ENCODE data around the gene ELOVL6. TPM values are rescaled to one million over a fixed set of nuclear protein-coding genes. Genes with fewer than 3 reads are reported as not detected.

Gene ELOVL6
- total RNA-seq, 2 donors from 2014 or later, result 1.3 to 1.6 TPM

DNA sequence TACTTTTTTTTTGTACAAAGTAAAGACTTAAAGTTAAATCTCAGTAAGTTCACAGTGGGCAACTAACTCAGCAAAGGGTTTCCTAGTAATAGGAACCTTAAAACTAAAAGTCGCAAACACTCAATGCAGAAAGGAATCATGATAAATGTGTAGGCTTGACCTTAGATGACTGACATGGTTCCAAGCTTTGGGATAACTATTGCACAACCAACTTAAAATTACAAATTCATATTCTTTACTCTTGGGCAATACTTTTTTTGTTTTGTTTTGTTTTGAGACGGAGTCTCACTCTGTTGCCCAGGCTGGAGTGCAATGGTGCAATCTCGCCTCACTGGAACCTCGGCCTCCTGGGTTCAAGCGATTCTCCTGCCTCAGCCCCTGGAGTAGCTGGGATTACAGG lies 8.2 kb downstream of the ELOVL6 start:
- no peaks in the 10 kb centered on the region for H3K9me3 ChIP-seq
- H3K27me3 ChIP-seq (replicated peaks; ENCODE audit: insufficient read depth), result no peaks in the 10 kb centered on the region
- no peak for TF ChIP-seq POLR2A (IDR thresholded peaks at IDR 0.05)
- TF ChIP-seq POLR2AphosphoS5 (IDR thresholded peaks at IDR 0.05), result no peak
- TF ChIP-seq, protein P1, sequence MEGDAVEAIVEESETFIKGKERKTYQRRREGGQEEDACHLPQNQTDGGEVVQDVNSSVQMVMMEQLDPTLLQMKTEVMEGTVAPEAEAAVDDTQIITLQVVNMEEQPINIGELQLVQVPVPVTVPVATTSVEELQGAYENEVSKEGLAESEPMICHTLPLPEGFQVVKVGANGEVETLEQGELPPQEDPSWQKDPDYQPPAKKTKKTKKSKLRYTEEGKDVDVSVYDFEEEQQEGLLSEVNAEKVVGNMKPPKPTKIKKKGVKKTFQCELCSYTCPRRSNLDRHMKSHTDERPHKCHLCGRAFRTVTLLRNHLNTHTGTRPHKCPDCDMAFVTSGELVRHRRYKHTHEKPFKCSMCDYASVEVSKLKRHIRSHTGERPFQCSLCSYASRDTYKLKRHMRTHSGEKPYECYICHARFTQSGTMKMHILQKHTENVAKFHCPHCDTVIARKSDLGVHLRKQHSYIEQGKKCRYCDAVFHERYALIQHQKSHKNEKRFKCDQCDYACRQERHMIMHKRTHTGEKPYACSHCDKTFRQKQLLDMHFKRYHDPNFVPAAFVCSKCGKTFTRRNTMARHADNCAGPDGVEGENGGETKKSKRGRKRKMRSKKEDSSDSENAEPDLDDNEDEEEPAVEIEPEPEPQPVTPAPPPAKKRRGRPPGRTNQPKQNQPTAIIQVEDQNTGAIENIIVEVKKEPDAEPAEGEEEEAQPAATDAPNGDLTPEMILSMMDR (IDR thresholded peaks at IDR 0.05), result no peak
- H3K36me3 ChIP-seq, result no peaks in the 10 kb centered on the region
- no peak overlapping the region for H3K4me3 ChIP-seq
- 91% methylated on average over 5 of the region's 5 CpGs for WGBS
- intact Hi-C loops (cut with DNase I), result no loop called here
- H3K27ac ChIP-seq, result no peak overlapping the region
- DNase-seq (ENCODE audit: low spot score), result no peak
- peaks cover 4% of the 10 kb centered on the region for H3K4me1 ChIP-seq (replicated peaks)

DNA sequence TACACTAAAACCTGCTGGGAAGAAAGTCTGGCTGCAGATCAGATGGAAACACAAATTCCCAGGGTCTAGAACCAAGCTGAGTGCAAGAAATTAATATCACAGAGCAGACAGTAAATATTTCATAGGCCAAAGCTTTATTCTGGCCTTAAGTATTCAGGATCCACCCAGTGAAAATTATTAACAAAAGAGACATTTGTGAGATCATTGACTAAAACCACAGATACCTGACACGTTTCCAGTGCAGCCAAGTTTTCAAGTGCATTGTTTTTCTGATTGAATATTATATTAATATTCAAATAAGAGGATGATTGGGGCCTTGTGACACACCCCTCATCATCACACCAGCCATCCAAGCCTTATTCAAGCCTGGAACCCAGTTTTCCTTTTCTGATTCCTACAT lies 10.3 kb downstream of the ELOVL6 start:
- WGBS, result 61% methylated on average over 1 of the region's 1 CpG
- H3K27me3 ChIP-seq (replicated peaks; ENCODE audit: insufficient read depth), result no peaks in the 10 kb centered on the region
- no peaks in the 10 kb centered on the region for H3K9me3 ChIP-seq
- intact Hi-C loops (cut with DNase I), result no loop called here
- no peaks in the 10 kb centered on the region for H3K4me1 ChIP-seq (replicated peaks)
- H3K36me3 ChIP-seq, result no peaks in the 10 kb centered on the region
- DNase-seq (ENCODE audit: low spot score), result no peak
- H3K27ac ChIP-seq, result no peak overlapping the region
- H3K4me3 ChIP-seq, result no peak overlapping the region
- TF ChIP-seq, protein P1 (IDR thresholded peaks at IDR 0.05), result no peak
- TF ChIP-seq POLR2A (IDR thresholded peaks at IDR 0.05) (no peak), POLR2AphosphoS5 (IDR thresholded peaks at IDR 0.05) (no peak)

DNA sequence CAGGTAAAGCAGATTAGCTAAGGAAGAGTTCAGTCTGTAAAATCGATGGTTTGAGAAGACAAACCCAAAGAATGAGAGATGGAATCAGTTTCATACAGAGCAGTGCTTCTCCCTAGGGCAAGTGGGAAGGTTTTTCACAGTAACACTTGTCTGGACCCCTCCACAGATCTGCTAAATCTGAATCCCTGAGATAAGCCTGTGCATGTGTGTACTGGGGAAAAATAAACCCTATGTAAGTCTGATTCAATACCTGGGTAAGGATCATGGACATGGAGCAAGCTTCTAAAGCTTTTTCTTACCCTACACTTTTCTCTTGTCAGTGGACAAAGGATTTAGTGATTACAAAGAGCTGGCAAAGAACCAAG lies 13.6 kb downstream of the ELOVL6 start:
- intact Hi-C loops (cut with DNase I), result no loop called here
- Histone ChIP-seq H3K36me3 (no peaks in the 10 kb centered on the region), H3K9me3 (no peaks in the 10 kb centered on the region), H3K4me1 (replicated peaks) (no peaks in the 10 kb centered on the region), H3K4me3 (no peak overlapping the region), H3K27me3 (replicated peaks; ENCODE audit: insufficient read depth) (no peaks in the 10 kb centered on the region), H3K27ac (no peak overlapping the region)
- 69% methylated on average over 1 of the region's 1 CpG for WGBS
- TF ChIP-seq POLR2AphosphoS5 (IDR thresholded peaks at IDR 0.05) (no peak), POLR2A (IDR thresholded peaks at IDR 0.05) (no peak)
- TF ChIP-seq, protein P1 (IDR thresholded peaks at IDR 0.05), result no peak
- DNase-seq (ENCODE audit: low spot score), result no peak

DNA sequence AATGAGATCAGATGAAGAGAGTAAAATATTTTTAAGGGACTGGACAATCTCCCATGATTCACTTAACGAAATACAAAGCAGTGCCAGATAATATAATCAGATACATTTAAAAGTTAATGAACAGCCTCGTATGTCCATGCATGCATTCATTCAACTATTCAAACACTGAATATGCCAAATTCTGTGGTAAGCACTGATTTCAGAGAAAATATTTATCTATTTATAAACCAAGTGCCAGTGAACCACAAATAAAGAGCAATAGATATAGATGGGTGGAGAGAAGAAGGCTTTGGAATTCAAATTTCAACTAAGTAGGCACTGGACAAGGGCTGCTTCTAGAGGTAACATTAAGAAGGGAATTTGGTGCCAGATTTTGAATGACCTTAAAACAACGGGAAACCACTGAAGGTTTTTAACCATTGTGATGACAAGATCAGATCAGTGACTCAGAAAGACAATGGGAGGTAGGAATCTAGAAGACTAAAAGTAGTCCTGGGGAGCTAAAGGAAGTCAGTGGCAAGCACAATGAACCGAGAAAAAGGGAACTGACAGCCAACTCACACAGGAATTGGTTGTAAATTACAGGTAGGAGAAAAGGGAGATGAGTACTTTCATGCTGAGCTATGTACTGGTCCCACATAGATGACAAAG lies 14.2 kb downstream of the ELOVL6 start:
- intact Hi-C loops (cut with DNase I), result no loop called here
- Histone ChIP-seq H3K27ac (no peak overlapping the region), H3K27me3 (replicated peaks; ENCODE audit: insufficient read depth) (no peaks in the 10 kb centered on the region), H3K4me1 (replicated peaks) (no peaks in the 10 kb centered on the region), H3K9me3 (no peaks in the 10 kb centered on the region), H3K4me3 (no peak overlapping the region), H3K36me3 (no peaks in the 10 kb centered on the region)
- TF ChIP-seq, protein P1 (IDR thresholded peaks at IDR 0.05), result no peak
- TF ChIP-seq POLR2AphosphoS5 (IDR thresholded peaks at IDR 0.05) (no peak), POLR2A (IDR thresholded peaks at IDR 0.05) (no peak)
- DNase-seq (ENCODE audit: low spot score), result no peak
- WGBS, result 54% methylated on average over 4 of the region's 4 CpGs

DNA sequence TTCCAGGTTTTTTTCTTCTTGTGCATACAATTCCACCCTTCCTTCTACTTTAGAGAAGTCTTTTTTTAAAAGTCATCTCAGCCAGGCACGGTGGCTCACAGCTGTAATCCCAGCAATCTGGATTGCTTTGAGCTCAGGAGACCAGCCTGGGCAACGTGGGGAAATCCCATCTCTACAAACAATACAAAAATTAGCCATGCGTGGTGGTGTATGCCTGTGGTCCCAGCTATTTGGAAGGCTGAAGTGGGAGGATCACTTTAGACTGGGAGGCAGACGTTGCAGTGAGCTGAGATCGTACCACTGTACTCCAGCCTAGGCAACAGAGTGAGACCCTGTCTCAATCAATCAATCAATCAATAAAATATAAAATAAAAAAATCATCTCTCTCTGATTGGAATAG lies 14.8 kb downstream of the ELOVL6 start:
- no peaks in the 10 kb centered on the region for H3K27me3 ChIP-seq (replicated peaks; ENCODE audit: insufficient read depth)
- no peak overlapping the region for H3K27ac ChIP-seq
- H3K9me3 ChIP-seq, result no peaks in the 10 kb centered on the region
- H3K36me3 ChIP-seq, result no peaks in the 10 kb centered on the region
- intact Hi-C loops (cut with DNase I), result no loop called here
- H3K4me1 ChIP-seq (replicated peaks), result no peaks in the 10 kb centered on the region
- H3K4me3 ChIP-seq, result no peak overlapping the region
- no peak for DNase-seq (ENCODE audit: low spot score)
- TF ChIP-seq POLR2A (IDR thresholded peaks at IDR 0.05) (no peak), POLR2AphosphoS5 (IDR thresholded peaks at IDR 0.05) (no peak)
- TF ChIP-seq, protein P1 (IDR thresholded peaks at IDR 0.05), result no peak
- 64% methylated on average over 5 of the region's 5 CpGs for WGBS

All from prostate gland (tissue), 2 donors.